Body of pancreas (tissue), 4 donors: ENCODE data around the gene CCNL2. TPM values are rescaled to one million over a fixed set of nuclear protein-coding genes. Genes with fewer than 3 reads are reported as not detected.

Source experiments
- ATAC-seq: fragments of 150-250 bp; one replicate; pipeline ENCODE4 v1.9.1; 2016
- DNase-seq, 4 donors: peaks; one replicate each; pipeline ENCODE4 v3.0.0-alpha.2; 2019
- H3K27ac ChIP-seq, 4 donors: fragments of 200-600 bp; sonication (generic); 1 replicate in 3 of 4; 2 replicates in 1 of 4; pipeline versions ENCODE4 v1.5.1 to v1.6.1; 2016 to 2019; ENCODE audit warnings: mild to moderate bottlenecking in 1 of 4, mixed read lengths in 1 of 4, moderate library complexity in 1 of 4
- H3K27me3 ChIP-seq, 2 donors: fragments of 200-600 bp; sonication (generic); one replicate each; pipeline ENCODE4 v1.6.0; 2016; ENCODE audit warnings: mild to moderate bottlenecking in 1 of 2
- H3K36me3 ChIP-seq, 2 donors: fragments of 200-600 bp; sonication (generic); replicated peaks in 1 of 2; 2 replicates each; pipeline ENCODE4 v1.5.1; 2016; ENCODE audit warnings: low read depth in 2 of 2; ENCODE audit not compliant: insufficient read depth in 1 of 2
- H3K4me1 ChIP-seq: fragments of 200-600 bp; sonication (generic); one replicate; pipeline ENCODE4 v1.6.0; 2016
- H3K4me3 ChIP-seq, 2 donors: fragments of 200-600 bp; sonication (generic); 1 replicate in 1 of 2; 2 replicates in 1 of 2; pipeline ENCODE4 v1.5.1; 2016 to 2019
- H3K9me3 ChIP-seq, 3 donors: fragments of 200-600 bp; sonication (generic); 1 replicate in 2 of 3; 2 replicates in 1 of 3; pipeline ENCODE4 v1.5.1; 2016
- POLR2A ChIP-seq, 3 donors: fragments of 450-650 bp; IDR thresholded peaks; one replicate each; pipeline ENCODE4 v1.6.1; 2016; ENCODE audit warnings: antibody characterized with exemption in 3 of 3, mild to moderate bottlenecking in 2 of 3
- WGBS, 2 donors: methylation state at CpG; one replicate each; pipeline ENCODE4 v1.1.5; 2017; 5-methylcytosine and 5-hydroxymethylcytosine counted together
- intact Hi-C: fragments of 100-400 bp; cut with DNase I; formaldehyde crosslinking; loops from one replicate; pipeline ENCODE4 v1.15.1; 2023
- total RNA-seq, 2 donors: library from RNA; depleted of rRNA; stranded (reverse); fragments of >200 nt; gene quantifications; one replicate each; pipeline ENCODE4 v1.1.0, GENCODE V29; 2016
- TF ChIP-seq, protein P1 (sequence below), 7 experiments: fragments of 450-650 bp in 4 of 7; fragments of 200-600 bp in 3 of 7; sonication (generic) in 3 of 7; IDR thresholded peaks; one replicate each; pipeline ENCODE4 v1.5.1; 2016 to 2019; ENCODE audit warnings: antibody characterized with exemption in 7 of 7

Gene CCNL2
- total RNA-seq, 2 donors from 2014 or later, result 225 to 246 TPM

DNA sequence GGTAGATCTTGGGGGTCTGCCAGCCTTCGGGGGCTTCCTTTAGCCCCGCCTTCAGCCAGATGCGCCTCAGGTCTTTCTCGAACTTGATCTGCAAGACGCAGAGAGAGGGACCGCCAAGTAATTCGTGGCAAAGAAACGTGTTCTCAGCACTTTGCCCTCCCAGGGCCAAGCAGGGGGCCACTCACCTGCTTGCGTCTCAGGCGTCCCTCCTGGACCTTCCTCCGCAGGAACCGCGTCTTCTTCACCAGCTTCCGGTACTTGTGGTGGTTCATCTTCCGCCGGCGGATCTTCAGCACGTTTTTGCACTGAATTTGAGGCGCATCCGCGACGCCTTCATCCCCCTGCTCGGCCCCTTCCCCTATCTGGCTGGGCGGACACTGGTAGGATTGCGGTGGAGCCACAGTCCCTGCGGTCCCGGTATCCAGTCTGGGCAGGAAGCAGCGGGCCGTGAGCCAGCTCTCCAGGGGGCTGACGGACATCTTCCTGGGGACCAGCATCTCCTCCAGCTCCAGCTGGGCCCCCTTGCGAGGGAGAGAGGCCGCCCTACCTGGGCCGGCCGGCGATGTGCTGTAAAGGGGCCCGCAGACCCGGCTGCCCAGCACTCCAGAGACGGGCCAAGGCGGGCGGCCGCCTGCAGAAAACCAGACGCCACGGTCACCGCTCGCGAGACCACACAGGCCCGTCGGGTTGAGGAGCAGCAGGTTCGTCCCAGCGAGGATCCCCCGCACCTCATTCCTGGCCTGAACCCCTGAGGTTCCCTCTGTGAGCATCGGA, 25.1 kb downstream of the CCNL2 start:
- TF ChIP-seq POLR2A (IDR thresholded peaks at IDR 0.05), result no peak
- TF ChIP-seq, protein P1, sequence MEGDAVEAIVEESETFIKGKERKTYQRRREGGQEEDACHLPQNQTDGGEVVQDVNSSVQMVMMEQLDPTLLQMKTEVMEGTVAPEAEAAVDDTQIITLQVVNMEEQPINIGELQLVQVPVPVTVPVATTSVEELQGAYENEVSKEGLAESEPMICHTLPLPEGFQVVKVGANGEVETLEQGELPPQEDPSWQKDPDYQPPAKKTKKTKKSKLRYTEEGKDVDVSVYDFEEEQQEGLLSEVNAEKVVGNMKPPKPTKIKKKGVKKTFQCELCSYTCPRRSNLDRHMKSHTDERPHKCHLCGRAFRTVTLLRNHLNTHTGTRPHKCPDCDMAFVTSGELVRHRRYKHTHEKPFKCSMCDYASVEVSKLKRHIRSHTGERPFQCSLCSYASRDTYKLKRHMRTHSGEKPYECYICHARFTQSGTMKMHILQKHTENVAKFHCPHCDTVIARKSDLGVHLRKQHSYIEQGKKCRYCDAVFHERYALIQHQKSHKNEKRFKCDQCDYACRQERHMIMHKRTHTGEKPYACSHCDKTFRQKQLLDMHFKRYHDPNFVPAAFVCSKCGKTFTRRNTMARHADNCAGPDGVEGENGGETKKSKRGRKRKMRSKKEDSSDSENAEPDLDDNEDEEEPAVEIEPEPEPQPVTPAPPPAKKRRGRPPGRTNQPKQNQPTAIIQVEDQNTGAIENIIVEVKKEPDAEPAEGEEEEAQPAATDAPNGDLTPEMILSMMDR (IDR thresholded peaks at IDR 0.05), result no peak
- intact Hi-C loops, result no loop called here
- peak overlapping the region; percentile 98 to 100 for H3K4me3 ChIP-seq
- H3K36me3 ChIP-seq, result no peaks in the 10 kb centered on the region
- no peaks in the 10 kb centered on the region for H3K9me3 ChIP-seq
- H3K27ac ChIP-seq, result peak overlapping the region in 3 of 4 donors; percentile 78 to 96 (median 93)
- 36 to 67% methylated on average over 24 to 50 of the region's 52 CpGs for WGBS, 2 donors
- ATAC-seq (no peak), DNase-seq (no peak)
- peaks cover 36% of the 10 kb centered on the region for H3K4me1 ChIP-seq
- H3K27me3 ChIP-seq, result no peaks in the 10 kb centered on the region

DNA sequence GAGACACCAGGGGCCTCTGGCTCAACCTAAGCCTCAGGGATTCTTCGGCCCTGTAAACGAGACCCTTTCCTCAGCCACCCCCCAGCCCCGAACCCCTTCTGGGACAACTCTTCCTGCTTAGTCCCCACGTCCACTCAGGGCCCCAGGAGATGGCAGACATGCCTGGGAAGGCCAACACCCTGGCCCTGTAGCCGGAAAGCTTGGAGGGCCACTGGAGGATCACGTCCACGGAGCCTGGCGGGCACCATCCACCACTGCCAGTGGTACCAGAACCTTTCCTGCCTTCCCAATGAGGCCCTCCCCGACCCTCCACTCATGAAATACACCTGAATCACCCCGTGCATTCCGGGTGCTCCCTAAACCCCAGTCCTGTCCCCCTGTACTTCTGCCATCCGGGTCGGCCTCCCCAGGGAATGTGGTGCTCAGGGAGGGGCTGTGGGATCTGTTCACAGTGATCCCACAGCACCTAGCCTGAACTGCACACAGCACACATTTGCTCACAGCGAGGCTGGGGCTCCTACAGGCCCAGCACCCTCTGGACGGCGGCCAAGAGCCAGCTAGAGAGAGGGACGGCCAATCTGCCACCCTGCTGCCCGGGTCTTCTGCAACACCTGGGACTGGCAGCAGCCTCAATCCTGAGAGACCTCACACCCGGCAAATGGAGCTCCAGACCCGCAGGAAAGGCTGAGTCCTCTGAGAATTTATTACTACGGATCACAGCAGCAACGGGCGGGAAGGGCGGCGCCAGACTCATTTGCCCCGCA, 25.9 kb downstream of the CCNL2 start:
- no peak for DNase-seq
- Histone ChIP-seq H3K27ac (peak overlapping the region in 1 of 4 donors; percentile 12), H3K36me3 (no peaks in the 10 kb centered on the region), H3K27me3 (no peaks in the 10 kb centered on the region), H3K9me3 (no peaks in the 10 kb centered on the region), H3K4me1 (peaks cover 36% of the 10 kb centered on the region), H3K4me3 (no peak overlapping the region)
- intact Hi-C loops, result no loop called here
- no peak for ATAC-seq
- TF ChIP-seq POLR2A (IDR thresholded peaks at IDR 0.05), result no peak
- TF ChIP-seq, protein P1 (IDR thresholded peaks at IDR 0.05), result no peak
- WGBS, 2 donors, result 73 to 77% methylated on average over 17 to 26 of the region's 26 CpGs

DNA sequence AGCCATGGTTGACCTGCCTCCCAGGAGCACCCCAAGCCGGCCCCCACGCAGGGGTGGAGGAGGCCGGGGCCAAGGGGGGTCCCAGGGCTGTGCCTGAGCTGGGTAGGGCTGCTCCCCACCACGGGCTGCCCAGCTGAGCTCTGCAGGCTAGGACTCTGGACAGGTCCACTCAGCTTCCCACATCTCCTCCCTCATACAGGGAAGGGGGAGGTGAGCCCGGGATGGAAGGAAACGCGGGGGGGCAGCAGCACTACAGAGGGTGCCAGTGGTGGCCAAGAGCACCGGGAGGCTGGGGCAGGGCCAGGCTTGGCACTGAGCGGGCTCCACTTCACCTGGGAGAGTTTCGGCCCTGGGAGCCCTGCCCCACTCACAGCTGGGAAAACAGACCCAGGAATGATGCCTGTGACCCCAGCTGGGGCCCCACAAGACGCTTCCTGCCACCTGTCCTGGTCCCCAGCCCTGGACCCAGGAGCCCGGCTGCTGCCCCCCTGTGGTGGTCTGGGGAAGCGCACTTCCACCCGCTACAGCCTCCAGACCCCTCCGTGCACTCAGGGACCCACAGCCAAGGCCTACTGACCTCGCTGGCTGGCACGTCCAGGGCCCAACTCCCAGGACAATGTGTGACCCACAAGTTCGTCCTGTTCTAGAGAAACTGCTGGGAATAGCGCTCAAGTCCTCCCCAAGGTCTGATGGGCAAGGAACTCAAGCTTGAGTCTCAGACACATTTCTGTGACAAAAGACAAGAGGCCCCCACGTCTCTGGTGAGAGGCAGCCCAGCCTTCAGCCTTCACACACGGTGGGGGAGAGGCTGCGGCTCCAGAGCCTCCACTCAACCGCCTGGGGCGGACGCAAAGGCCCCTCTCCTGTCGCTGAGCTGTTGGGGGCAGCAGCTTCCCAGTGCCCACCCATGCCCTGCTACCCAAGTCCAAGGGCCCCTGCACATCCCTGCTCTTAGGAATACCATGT, 27.1 kb downstream of the CCNL2 start:
- WGBS, 2 donors, result 13 to 16% methylated on average over 3 to 24 of the region's 26 CpGs
- Histone ChIP-seq H3K4me1 (peaks cover 36% of the 10 kb centered on the region), H3K4me3 (no peak overlapping the region), H3K9me3 (no peaks in the 10 kb centered on the region), H3K36me3 (no peaks in the 10 kb centered on the region), H3K27ac (peak overlapping the region in 3 of 4 donors; percentile 18 to 40 (median 33)), H3K27me3 (no peaks in the 10 kb centered on the region)
- TF ChIP-seq POLR2A (IDR thresholded peaks at IDR 0.05), result no peak
- TF ChIP-seq, protein P1 (IDR thresholded peaks at IDR 0.05), result peak; percentile 81 to 97 (median 85)
- intact Hi-C loops, result no loop called here
- DNase-seq (peak; percentile 72 to 81 (median 76)), ATAC-seq (peak; percentile 26)

DNA sequence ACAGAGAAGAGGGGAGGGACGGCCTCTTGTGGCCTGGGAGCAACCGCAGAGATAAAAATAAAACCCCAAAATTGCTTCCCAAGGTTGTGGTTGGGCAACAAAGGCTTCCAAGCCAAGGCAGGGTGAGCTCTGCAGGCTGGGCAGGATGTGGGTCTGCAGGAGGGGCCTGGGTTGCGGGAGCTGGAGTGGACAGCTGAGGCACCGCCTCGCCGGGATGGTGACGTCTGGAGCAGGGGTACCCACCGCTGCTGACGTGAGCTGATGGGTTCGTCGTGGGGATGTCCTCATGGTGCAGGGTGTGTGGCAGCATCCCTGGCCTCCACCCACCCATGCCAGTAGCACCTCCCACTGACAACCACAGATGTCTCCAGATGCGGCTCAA, 27.8 kb downstream of the CCNL2 start:
- Histone ChIP-seq H3K9me3 (no peaks in the 10 kb centered on the region), H3K4me1 (peaks cover 35% of the 10 kb centered on the region), H3K27me3 (no peaks in the 10 kb centered on the region), H3K36me3 (no peaks in the 10 kb centered on the region), H3K4me3 (no peak overlapping the region), H3K27ac (peak overlapping the region in 2 of 4 donors; percentile 18 to 40)
- no peak for DNase-seq
- no peak for ATAC-seq
- TF ChIP-seq, protein P1 (IDR thresholded peaks at IDR 0.05), result no peak
- TF ChIP-seq POLR2A (IDR thresholded peaks at IDR 0.05), result no peak
- intact Hi-C loops, result no loop called here
- 52 to 93% methylated on average over 2 to 12 of the region's 12 CpGs for WGBS, 2 donors
